ENCODE results near the gene ESRRB. TPM values are rescaled to one million over a fixed set of nuclear protein-coding genes. Genes with fewer than 3 reads are reported as not detected.

Gene ESRRB
- total and polyA plus RNA-seq, 8 donors: 0.58 to 4.6 (median 3.8) TPM; not detected in 2

GRCh38 chr14:76334316-76334715 lies 41.6 kb upstream of the ESRRB start:
- Histone ChIP-seq H3K27me3 (peaks cover 0 to 38% (median 27%) of the 10 kb centered on the region in 3 donors), H3K4me1 (peaks cover 0 to 7% (median 4%) of the 10 kb centered on the region in 4 donors), H3K27ac (no peak overlapping the region), H3K36me3 (no peaks in the 10 kb centered on the region), H3K9me3 (no peaks in the 10 kb centered on the region), H3K4me3 (no peak overlapping the region)
- intact Hi-C loops (cut with DNase I; ENCODE audit: low total_unique reads): no loop called here
- DNase-seq: no peak
- WGBS, 5 donors: 70 to 87% (median 78%) methylated on average over 11 of the region's 11 CpGs
- no peak for TF ChIP-seq CTCF (IDR thresholded peaks at IDR 0.05)
- no peak for TF ChIP-seq POLR2AphosphoS5 (IDR thresholded peaks at IDR 0.05)
- no peak for TF ChIP-seq POLR2A (IDR thresholded peaks at IDR 0.05)
- no peak for TF ChIP-seq EP300 (IDR thresholded peaks at IDR 0.05)

GRCh38 chr14:76336876-76337275 lies 39.1 kb upstream of the ESRRB start:
- Histone ChIP-seq H3K4me1 (no peaks in the 10 kb centered on the region), H3K9me3 (no peaks in the 10 kb centered on the region), H3K27ac (no peak overlapping the region), H3K27me3 (peaks cover 0 to 31% (median 5%) of the 10 kb centered on the region in 3 donors), H3K4me3 (no peak overlapping the region), H3K36me3 (no peaks in the 10 kb centered on the region)
- WGBS, 5 donors: 78 to 92% (median 85%) methylated on average over 8 of the region's 8 CpGs
- TF ChIP-seq EP300 (IDR thresholded peaks at IDR 0.05): no peak
- TF ChIP-seq CTCF (IDR thresholded peaks at IDR 0.05): no peak
- TF ChIP-seq POLR2AphosphoS5 (IDR thresholded peaks at IDR 0.05): no peak
- TF ChIP-seq POLR2A (IDR thresholded peaks at IDR 0.05): no peak
- no peak for DNase-seq
- intact Hi-C loops (cut with DNase I; ENCODE audit: low total_unique reads): no loop called here

- Histone ChIP-seq H3K9me3 (no peaks in the 10 kb centered on the region), H3K27ac (no peak overlapping the region), H3K36me3 (no peaks in the 10 kb centered on the region), H3K27me3 (peaks cover 0 to 29% (median 5%) of the 10 kb centered on the region in 3 donors), H3K4me1 (no peaks in the 10 kb centered on the region), H3K4me3 (no peak overlapping the region)
- DNase-seq: no peak
- intact Hi-C loops (cut with DNase I; ENCODE audit: low total_unique reads): no loop called here
- WGBS, 5 donors: 55 to 60% (median 57%) methylated on average over 16 of the region's 16 CpGs
- TF ChIP-seq POLR2A (IDR thresholded peaks at IDR 0.05) (no peak), CTCF (IDR thresholded peaks at IDR 0.05) (no peak), EP300 (IDR thresholded peaks at IDR 0.05) (no peak), POLR2AphosphoS5 (IDR thresholded peaks at IDR 0.05) (no peak)
Measured at GRCh38 chr14:76337635-76338545, 38.0 kb upstream of the ESRRB start.

- TF ChIP-seq POLR2AphosphoS5 (IDR thresholded peaks at IDR 0.05) (no peak), EP300 (IDR thresholded peaks at IDR 0.05) (no peak), POLR2A (IDR thresholded peaks at IDR 0.05) (no peak), CTCF (IDR thresholded peaks at IDR 0.05) (no peak)
- peaks cover 0 to 7% (median 5%) of the 10 kb centered on the region in 4 donors for H3K9me3 ChIP-seq
- DNase-seq: no peak
- no peaks in the 10 kb centered on the region for H3K4me1 ChIP-seq
- intact Hi-C loops (cut with DNase I; ENCODE audit: low total_unique reads): no loop called here
- WGBS, 5 donors: 46 to 60% (median 52%) methylated on average over 21 to 24 of the region's 24 CpGs
- H3K36me3 ChIP-seq: no peaks in the 10 kb centered on the region
- H3K27ac ChIP-seq: no peak overlapping the region
- no peak overlapping the region for H3K4me3 ChIP-seq
- peaks cover 0 to 32% (median 5%) of the 10 kb centered on the region in 3 donors for H3K27me3 ChIP-seq
Measured at GRCh38 chr14:76339728-76340615, 36.0 kb upstream of the ESRRB start.

All from stomach (tissue), 9 donors.